ENCODE results near the gene OXLD1.

The OXLD1 gene

DNA sequence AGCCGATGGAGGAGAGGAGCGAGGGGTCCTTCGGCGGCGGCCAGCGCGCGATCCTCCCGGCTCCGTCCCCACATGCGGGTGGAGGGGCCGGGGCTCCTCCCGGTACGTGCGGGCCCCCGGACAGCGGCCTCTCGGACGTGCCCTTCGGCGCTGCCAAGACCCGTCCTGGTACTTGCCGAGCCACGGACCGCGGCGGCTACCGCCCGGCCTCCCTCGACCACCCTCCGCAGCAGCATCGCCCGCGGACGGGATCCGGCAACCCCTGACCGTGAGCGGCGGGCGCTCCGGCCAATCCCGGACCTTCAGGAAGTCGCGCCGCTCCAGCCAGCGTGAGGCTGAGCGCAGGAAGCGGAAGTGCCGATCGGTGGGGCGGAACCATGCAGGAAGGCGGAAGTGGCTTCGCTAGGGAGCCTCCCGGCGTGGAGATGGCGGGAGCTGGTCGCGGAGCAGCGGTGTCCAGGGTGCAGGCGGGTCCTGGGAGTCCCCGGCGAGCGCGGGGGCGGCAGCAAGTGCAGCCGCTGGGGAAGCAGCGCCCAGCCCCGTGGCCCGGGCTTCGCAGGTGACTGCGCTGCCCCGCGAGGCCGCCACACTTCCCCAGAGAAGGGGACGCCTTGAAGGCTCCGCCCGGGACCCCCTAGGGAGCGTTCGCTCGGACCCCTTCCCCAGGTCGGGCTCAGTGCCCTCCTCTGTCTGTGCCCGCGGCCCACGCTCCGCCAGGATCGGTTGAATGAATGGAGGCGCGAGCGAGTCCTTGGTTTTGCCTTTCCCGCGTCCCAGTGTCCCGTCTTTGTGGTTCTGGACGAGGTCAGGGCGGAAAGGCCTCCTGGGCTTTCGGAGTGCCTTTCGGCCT is at the start of gene OXLD1, which contains the start of gene CCDC137:
Gene OXLD1, minus strand, starts transcription at position 264 of the 850 bp plus-strand sequence. Its CDS starts 28 bp downstream, at position 236.
Gene CCDC137, plus strand, starts transcription at position 396 of the 850 bp plus-strand sequence. Its CDS starts 30 bp downstream, at position 426.
- DNase-seq: peak; percentile 80

DNA sequence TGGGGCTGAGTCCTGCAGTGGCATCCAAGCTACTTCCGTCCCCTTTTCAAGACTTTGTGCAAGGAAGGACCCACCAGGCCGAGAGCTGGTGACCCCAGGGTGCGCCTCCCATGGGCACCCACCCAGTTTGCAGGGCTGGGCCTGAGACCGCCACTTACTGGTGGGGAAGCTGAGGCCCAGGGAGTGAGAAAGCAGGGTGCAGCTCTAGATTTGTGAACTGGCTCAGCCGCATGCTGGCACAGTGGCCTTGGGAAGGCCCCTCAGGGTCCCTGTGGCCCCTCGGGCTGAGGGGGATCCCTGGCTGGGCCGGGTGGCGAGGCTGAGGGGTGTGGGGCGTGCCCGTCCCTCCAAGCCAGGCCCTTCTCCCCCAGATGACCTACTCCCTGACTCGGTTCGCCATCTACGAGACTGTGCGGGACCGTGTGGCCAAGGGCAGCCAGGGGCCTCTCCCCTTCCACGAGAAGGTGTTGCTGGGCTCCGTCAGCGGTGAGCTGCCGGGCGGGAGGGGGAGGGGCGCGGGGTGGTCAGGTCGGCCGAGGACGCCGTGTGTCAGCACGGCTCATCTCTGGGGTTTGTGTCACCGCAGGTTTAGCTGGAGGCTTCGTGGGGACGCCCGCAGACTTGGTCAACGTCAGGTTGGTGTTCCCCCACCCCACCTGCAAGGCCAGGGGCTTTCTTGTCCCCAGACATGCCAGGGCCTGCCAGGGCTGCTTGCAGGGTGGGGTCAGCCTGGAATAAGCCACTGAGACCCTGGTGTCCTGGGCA is 48.9 kb upstream of the OXLD1 start:
- no peak for DNase-seq

DNA sequence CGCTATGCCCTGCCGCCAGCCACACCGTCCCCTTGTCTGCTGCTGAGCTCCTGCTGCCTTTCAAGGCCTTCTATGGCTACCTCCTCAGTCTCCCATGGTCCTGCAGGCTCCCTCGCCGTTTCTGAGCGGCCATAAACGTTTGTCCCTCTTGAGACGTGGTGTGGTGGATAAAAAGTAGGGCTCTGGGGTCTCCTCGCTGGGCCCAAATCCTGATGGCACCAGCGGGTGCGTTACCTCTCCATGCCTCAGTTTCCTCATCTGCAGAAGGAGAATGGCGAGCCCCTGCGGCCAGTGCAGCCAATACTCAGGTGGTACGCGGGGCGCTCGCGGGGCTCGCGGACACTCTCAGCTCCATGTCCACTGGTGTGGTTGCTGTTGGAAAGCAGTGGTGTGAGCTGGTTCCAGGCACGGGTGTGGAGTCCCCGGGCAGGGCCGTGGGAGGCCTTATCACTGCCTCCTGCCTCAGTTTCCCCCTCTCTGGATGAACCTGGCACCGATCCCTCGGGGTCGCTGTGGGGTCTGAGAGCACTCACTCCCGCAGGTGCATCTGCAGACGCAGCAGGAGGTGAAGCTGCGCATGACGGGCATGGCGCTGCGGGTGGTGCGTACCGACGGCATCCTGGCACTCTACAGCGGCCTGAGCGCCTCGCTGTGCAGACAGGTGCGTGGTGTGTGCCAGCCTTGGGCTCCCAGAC is 48.2 kb upstream of the OXLD1 start:
- no peak for DNase-seq

DNA sequence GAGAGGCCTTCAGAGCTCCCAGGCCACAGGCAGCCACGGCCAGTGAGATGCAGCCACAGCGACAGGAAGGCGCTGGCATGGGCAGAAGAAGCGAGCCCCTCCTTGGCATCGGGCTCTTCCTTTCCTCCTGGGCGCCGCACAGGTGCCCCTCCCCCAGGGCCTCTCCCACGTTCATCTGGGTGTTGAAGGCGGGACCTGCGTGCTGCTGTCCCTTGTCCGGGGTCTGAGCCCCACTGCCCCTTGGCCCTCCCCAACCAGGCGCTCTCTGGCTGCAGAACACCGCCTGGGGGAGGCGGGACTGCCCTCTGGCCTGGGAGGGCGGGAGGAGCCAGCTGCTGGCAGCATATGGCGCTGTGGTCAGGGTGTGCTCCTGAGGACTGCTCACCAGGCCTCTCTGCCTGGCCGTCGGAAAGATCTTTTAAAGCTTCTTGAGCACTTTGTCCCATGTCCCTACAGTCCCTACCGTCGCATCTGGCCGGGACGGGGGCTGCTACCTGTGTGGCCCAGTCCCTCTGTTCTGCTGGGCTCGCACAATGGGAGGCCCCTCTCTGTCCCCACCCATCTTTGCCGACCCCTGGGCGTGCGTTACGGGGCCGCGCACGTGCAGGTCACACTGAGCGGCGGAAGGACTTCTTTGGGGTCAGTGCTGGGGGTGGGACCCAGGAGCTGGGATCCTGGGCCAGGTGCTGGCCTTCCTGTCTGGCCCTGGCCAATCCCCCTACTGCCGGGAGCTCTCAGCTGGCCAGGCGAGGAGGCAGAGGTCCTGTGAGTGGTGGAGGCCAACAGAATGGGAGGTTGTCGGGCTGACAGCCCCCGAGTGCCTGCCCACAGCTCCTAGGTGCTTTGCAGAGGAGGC is 47.4 kb upstream of the OXLD1 start:
- DNase-seq: no peak

DNA sequence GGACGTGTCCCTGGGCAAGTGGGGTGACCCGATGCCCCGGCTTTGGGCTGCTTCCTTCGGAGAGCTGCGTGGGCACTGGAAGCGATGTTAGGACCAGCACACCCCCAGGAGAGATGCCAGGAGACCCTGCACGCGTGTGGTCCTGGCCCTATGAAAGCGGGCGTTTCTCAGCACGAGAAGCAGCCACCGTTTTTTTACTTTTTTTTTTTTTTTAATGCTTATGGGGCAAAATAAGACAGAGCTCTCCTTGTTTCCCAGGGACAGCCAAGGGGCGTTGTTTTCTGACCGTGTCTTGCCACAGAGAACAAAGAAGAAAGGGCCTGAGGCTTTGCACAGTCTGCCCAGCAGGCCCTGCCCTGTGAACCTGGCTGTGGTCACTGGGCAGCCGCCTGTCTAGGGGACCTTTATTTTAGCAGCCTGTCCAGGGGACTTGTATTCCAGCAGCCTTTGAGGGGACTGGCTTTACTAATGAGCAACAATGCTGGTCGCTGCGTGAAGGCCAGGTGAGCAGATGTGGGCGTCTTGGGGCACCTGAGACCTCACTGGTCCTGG is 46.7 kb upstream of the OXLD1 start:
- no peak for DNase-seq

DNA sequence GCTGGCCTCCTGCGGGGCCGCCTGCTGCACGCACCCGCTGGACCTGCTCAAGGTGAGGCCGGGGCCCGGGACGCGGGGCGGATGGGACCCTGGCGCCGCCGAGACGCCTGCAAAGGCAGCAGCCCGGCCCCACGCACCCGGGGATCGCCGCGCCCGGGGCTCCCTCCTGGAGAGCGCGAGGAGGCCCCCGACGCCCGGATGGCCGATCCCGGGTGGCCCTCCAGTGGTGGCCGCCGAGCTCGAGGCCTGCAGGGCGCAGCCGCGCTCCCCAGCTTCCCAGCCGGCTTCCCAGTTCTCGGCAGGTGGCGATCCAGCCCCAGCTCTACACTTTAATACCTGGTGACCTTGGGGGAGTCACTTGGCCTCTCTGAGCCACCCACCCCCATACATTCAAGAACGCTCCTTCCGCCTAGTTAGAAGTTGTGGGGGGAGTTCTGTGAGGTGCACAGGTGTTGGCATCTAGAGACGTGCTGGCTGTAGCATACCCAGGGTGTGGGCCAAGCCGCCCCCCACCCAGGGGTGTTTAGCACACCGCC is 46.1 kb upstream of the OXLD1 start:
- no peak for DNase-seq

DNA sequence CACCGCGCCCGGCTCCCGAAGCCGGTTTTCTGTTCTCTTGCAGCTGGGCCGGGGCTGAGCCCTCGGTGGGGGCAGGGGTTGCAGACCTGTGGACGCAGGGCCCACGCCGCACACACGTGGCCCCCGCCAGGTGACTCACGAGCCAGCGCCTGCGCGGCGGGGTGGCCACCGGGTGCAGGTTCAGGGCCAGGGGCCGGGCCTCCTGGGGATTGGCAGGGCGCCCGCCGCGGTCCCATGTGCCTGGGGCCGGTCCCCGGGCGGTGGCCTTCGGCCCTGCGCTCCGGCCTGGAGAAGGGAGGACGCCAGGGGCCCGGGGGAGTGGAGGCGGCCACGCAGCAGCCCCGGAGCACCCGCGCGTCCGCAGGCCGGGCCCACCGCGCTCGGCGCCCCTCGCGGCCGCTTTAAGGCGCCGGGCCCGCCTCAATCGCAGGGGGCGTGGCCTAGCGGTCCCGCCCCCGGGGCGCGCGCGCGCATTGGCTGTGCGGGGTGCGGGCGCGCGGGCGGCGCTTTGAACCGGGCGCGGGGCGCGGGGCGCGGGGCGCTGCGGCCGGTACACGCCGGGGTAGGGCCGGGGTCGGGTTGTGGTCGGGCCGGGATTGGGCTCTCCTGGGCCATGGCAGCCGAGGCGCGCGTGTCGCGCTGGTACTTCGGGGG is 45.5 kb upstream of the OXLD1 start, which contains the start of gene SLC25A10:
Gene SLC25A10, plus strand, starts transcription at position 471 of the 654 bp plus-strand sequence. Its CDS starts 143 bp downstream, at position 614.
- DNase-seq: peak; percentile 28

DNA sequence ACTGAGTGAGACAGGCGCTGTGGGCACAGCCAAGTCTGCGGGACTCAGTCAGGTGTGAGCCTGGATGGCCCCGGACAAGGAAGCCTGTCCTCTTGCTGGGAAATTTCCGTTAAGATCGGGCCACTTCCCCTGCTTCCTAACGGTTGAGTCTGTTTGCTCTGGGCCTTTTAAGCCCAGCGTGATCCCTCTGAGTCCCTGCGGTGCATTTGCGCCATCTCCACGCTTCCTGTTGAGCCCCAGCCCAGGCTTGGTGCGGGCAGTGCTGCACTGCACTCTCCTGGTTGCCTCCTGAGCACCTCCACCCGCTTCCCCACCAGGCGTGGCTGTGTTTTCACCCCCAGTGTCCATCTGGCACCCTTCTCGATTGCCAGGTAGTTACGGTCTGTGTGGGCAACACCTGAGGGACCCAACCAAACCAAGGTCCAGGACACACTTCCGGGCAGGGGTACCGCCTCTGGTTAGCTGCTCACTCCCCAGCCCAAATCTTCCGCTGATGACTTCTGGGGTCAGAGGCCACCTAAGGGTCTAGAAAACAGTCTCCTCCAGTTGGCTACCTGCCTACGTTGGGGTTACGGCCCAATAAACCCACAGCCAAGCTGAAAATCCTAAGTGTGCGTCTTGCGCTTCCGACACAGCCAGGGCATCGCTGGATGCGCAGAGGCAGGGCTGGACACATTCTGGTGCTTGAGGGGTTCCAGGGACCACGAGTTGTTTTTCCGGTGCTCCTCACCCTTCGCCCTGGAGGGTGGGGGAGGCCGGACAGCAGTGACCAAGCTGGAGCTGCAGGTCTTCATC is 44.3 kb upstream of the OXLD1 start:
- peak; percentile 50 for DNase-seq

DNA sequence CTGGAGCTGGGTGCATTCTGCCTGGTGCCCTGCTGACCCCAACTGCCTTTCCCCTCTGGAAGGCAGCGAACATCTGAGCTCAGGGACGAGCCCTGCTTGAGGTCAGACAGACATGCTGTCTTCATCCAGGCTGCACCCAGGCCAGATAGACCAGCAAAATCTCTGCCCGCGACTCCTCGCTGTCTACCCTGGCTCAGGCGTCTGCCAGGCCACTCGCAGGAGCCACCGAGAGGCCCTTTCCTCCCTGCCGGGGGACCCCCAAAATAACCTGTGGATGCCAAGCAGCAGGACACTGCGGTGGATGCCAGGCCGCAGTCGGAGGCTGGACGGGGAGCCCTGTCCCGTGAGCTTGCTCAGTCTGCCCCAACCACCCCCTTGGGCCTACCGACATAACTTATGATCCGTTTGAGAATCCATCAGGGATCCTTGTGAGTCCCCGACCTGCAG is 42.4 kb upstream of the OXLD1 start:
- no peak for DNase-seq

DNA sequence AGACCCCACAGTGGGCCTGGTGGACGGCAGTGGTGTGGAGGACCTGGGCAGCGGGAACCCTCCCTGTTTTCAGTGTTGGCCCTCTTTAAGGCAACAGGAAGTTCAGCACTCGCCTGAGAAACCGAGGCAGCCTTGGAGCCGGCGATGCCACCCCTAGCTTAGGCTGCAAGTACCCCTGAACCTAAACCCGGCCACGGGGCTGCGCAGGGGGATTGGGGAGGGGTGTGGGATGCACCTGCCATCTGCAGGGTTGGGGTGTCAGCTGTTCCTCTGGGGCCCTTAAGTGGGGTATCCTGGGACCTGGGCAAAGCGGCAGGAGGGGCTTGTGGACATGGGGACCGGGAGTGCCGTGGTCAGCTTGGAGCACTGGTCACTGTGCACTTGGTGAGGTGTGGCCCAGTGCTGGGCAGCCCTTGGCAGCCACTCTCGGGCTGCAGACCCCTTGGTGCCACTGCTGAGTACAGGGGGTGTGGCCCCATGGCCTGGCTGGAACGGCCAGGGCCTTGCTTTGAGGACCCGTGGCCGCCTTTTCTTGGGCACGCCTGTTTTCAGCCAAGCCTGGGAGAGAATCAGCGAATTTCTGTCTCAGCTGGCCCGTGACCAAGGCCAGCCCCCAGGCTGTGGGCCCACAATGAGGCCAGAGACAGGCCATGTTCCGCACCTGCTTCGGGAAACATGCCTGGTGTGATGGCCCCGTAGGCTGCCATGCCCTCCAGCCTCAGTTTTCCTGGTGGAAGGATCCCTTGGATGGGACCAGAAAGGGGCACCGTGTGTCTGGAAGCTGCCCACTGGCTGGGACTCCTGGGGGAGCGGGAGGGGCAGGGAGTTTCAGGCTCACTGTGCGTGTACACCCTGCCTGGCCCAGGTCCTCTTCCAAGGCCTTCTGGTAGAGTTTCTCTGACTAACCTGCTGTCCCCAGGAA is 41.6 kb upstream of the OXLD1 start:
- no peak for DNase-seq

DNA sequence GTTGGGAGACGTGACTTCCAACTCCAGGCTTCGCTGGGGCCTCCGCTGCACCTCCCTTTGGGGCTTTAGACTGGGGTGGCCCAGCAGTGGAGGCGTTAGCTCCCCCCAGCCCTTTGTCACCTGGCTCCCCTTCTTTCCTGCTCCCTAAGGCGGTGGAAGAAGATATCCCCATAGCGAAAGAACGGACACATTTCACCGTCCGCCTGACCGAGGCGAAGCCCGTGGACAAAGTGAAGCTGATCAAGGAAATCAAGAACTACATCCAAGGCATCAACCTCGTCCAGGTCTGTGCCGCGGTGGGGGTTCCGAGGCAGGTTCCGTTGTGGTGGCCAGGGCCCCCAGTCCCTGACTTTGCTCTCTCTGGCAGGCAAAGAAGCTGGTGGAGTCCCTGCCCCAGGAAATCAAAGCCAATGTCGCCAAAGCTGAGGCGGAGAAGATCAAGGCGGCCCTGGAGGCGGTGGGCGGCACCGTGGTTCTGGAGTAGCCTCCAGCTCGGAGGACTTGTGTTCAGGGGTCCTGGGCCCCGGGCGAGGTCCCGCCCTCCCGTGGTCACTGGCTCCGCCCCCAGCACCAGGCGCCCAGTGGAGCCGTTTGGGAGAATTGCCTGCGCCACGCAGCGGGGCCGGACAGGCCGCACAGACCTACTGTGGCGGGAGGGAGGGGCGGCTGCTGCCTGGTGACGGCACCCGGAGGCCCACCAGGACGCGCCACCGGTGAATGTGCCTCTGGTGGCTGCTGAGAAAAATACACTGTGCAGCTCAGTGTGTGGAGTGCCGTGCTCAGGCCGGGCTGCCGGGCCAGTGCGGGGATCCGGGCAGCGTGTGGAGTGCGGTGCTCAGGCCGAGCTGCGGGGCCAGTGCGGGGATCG is 40.6 kb upstream of the OXLD1 start:
- DNase-seq: no peak

DNA sequence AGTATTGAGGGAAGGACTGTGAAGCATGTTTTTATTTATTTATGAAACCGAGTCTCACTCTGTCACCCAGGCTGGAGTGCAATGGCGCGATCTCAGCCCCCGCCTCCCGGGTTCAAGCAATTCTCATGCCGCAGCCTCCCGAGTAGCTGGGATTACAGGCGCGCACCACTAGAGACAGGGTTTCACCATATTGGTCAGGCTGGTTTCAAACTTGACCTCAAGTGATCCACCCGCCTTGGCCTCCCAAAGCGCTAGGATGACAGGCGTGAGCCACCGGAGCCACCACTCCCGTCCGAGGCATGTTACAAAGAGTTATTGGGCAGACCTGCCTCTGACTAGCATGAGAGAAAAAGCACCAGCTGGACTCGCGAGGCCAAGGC is 39.8 kb upstream of the OXLD1 start:
- no peak for DNase-seq

DNA sequence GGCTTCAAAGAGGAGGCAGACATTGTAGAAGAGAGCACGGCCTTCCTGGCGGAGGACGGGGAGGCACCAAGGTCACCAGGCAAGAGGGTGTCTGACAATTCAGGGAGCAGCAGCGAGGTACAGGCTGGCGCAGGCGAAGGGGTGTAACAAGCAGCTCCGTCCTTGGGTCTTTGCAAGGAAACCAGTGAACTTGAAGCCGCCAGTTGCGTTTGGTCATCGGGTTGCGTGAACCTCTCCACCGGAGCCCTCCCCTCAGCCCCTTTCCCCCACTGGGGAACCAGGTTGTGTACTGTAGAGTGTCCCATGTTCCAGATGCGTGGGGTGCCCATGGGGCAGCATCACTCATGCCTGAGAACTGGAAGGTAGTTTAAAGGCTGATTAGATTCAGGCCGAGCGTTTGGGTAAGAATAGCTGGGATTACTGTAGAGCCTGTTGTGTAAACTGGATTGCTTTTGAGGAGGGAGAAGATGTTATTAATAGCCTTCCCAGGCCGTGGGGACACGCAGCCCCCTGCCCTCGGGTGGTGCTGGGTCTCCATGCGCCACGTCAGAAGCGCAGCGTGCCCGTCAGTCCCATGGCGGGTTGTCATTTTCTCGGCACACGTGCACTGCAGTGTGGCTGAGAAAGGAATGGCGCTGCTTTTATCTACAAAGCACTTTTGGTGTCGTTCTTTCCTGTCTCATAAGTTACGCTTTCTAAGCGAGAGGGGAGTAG is 39.3 kb upstream of the OXLD1 start:
- no peak for DNase-seq

DNA sequence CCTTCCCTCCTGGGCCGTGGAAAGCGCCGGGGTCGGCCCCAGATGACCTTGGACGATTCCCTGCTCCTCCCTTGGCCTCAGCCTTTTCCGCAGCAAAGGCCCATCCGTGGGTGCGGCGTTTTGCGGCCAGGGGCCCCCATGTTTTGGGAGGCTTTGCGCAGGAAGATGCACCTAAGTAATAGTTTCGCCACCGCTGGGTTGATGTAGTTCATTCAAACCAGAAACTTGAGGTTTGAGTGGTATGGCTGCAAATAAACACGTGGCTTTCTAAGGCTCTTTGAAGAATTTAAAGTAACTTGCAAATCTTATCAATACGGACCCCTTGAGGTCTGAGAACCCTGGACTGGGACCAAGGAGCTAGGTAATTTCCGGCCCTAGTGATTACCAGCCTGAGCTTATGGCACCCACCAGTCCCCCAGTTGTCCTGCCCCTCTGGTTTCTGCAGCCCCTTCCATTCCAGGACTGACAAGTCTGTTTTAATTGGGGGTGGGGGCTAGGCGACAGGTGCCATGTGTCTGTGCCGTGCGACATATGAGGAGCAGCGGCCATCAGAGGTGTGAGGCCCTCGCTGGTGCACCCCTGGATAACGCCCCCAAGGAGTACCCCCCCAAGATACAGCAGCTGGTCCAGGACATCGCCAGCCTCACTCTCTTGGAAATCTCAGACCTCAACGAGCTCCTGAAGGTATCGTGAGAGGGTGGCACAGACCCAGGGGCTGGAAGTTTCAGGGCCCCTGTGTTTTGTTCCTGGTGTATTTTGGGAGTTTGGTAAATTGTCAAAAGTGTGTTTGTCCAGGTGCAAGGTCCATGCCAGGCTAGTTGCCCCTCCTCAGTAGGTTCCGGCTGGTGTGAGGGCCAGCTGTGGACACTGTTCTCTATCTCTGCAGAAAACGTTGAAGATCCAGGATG is 37.6 kb upstream of the OXLD1 start:
- no peak for DNase-seq

DNA sequence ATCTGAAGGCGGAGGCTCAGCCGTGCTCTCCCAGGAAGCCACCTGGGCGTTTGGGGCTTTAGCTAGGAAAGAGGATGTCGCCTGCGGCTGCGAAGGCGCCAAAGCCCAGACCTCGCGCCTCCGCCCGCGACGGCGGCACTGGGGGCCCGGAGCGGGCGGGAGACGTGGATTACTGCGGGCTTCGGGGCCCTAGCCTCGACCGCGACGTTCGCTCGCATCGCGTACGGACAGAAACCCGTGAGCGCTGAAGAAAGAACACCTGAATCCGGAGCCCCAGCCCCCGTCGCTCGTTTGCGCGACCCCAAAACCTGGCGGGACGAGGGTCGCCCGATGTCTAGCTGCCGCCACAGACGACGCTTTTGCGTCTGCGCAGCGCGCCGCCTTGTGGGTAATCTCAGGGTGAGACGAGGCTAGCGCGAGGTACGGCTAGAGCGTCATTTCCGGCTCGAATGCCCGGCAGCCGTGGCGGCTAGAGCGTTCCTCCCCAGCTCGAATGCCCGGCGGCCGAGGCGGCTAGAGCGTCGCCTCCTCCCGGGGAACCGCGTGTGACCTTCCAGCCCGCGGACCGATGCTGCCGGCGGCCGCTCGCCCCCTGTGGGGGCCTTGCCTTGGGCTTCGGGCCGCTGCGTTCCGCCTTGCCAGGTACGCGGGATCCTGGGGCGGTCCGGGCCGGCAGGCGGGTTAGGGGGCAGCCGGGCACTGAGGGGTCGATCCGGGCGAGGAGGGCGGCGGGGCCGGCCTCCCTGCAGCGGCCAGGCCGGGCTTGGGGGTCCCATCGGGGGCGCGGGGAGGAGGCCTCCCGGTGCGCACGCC is 36.7 kb upstream of the OXLD1 start, which contains the start of gene MRPL12:
Gene MRPL12, plus strand, starts transcription at position 434 of the 813 bp plus-strand sequence. Its CDS starts 135 bp downstream, at position 569.
- DNase-seq: peak; percentile 82
